Measurements from ENCODE around the gene SH2B2. TPM values are rescaled to one million over a fixed set of nuclear protein-coding genes. Genes with fewer than 3 reads are reported as not detected.
"Not testable (repeated sequence)": the region's sequence is repeated elsewhere in the genome, so short reads cannot be mapped to it uniquely, and the experiment has no call there.

The SH2B2 gene
- total RNA-seq, 1 donor from 2014 or later, result 0.96 TPM

DNA sequence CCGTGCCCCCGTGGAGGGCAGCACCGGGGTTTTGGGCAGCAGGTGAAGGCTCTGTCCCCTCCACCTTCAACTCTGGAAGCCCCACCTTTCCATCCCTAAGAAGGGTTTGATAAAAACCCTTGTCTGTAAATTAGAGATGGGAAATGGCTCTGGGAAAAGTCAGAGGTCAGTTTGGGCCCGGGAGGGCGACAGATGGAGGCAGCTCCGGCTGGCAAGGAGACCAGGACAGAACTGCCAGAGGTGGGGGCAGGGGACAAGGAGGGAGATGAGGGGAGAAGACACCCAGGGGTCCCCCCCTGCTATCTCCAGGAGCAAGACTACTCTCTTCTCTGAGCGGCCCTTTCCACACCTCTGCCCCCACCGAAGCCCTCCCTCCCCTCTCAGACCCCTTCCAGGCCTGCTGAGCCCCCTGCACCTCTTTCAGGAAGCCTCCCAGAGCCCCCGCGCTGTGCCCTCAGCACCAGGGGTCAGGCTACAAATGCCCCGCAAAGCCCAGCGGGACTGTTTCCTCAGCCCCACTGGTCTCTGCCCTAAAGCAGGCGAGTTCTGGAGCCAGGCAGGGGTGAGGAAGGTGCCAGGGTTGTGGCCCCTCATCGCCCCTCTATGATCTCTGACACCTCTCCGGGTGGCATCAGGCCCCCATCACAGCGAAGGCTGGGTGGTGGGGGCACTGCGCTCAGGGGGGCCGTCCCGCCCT, 980 bp upstream of the SH2B2 start:
- DNase-seq (ENCODE audit: low spot score), result no peak

DNA sequence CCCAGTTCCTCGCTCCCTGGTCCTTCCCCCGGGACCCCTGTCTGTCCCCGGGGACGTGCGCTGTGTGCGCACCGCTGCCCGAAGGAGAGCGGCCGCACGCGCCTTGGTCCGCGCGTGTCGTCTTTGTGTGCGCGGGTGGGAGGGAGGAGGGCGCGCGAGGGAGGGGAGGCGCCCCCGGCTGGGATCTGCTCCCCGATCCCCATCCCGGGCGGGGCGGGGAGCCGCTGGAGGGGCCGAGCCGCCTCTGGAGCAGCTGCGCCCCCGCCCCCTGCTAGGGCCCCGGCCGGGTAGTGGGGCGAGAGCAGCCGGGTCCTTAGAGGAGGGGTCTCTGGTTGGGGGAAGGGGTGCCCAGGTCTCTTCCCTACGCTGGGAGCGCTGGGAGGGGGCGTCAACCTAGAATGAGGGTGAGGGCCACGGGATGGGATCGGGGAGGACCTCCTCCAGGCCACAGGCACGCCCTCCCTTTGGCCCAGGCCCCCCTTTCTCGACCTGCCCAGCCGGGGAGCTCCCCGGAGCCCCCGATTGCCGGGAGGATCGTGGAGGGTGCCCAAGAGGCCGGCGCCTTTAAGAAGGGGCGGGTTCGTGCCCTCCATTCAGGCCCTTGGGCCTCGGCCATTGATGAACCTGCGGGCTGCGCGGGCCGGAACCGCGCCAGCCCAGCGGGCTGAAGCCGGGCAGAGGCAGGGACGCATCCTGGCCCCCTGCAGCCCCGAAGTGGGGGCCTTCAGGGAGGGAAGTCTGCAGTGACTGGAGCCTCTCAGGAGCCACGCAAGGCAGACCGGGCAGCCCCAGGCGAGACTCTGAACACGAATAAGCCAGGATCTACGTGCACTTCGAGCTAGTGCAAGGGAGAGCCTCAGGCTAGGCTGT, 678 bp downstream of the SH2B2 start:
- DNase-seq (ENCODE audit: low spot score), result peak; percentile 33

DNA sequence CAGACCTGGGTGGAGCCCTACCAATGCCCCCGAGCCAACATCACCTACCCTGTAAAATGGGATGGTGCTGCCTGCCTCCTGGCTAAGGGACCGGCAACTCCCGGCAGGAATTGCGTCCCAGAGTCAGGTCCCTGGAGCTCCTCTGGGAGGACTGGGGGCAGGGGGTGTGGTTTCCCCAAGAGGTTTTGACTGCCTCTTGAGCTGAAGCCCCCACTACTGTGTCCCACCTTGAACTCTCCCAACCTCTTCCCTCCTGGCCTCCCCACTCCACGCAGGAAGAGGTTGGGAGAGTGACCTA, 1.3 kb downstream of the SH2B2 start:
- DNase-seq (ENCODE audit: low spot score), result no peak

DNA sequence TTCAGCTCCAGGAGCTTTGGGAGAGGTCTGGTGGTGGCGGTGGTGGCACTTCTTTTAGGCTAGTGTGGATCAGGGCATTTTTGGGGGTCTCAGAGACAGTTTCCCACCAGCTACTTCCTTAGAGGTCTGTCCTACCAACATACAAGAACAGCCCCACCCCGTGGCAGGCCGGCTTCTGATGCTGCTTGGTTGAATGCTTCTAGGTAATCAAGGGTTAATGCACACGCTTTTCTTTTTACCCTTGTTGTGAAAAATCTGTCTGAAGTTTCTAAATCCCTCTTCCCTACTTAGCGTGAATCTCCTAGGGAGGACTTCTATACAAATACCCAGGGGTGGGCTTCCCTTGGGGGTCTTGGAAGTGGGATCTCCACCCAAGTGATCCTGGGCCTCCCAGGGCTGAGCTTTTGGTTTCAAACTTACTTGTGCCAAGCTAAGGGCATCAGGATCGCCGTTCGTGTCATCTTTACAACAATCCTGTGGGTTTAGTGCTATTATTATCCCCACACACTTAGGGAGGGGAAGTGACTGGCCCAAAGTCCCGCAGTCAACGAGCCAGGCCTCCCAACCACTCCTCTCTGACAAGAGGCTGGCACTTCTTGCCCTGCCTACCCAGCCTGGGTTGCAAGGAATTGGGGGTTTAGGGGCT, 1.7 kb downstream of the SH2B2 start:
- no peak for DNase-seq (ENCODE audit: low spot score)

DNA sequence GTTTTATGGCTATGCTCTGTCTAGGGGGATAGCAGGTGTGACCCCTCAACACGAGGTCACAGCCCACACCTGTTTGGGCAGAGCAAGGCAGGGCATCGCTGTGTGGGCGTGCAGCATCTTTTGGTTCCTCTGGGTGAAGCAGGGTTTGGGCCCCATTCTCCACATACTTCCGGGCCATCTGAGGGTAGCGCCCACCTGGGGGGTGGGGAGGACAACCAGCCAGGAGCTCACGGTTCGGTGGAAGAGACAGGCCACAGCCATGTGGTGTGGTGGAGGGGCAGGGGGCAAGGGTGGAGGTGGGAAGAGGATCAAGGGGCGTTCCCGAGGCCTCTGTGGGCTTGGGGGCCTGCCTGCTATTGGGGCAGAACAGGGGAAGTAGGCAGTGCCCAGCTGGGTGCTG, 2.4 kb downstream of the SH2B2 start:
- no peak for DNase-seq (ENCODE audit: low spot score)

DNA sequence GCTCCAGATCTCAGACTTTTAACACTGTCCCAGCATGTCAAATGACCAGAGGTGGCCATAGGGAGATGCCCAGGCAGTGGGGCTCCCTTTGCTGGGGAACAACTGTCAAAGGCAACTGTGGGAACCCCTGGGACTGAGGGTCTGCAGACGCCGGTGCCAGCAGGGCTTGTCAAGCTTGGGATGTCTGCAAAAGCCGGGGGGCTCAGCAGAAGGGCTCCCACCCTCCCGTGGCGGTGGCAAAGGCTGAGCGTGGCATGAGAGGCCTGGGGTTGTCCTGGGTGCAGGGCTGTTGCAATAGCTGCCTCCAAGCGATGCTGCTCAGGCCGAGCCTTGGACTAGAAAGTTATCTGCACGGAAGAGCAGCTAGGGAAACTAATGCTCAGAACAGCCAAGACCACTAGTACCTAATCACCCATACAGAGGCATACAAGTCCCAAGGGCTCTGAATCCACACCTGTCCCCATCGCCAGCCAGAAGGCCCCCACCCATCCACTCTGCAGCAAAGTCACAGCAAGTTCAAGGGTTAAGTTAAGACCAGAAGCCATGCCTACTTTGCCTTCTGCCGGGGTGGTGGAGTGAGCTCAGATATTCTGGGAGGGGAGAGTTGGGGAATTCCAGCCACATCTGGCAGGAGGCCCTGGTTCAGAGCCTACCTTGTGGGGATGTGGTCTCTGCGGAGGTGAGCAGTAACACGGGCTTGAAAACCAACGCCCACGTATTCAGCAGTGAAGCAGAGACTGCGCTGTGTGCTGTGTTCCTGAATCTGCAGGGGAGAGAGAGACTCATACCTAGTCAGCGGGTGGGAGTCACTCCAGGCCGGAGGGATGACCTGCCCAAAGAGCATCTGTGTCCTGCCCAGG, 4.6 kb downstream of the SH2B2 start:
- DNase-seq (ENCODE audit: low spot score), result no peak

DNA sequence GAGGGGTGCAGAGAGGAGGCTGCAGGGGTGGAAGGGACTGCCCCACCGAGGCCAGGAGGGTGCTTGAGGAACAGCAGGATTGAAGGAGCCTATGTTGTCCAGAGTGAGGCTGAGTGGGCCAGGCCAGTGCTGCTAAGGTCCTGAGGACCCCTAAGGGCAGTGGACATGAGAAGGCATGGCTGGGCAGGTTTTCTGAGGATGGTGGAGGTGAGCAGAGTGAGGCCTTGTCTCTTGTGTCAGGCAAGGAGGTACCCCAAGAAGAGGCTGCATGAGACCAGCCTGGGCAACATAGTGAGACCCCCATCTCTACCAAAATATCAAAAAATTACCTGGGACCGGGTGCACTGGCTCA, 5.2 kb downstream of the SH2B2 start:
- DNase-seq (ENCODE audit: low spot score), result no peak

DNA sequence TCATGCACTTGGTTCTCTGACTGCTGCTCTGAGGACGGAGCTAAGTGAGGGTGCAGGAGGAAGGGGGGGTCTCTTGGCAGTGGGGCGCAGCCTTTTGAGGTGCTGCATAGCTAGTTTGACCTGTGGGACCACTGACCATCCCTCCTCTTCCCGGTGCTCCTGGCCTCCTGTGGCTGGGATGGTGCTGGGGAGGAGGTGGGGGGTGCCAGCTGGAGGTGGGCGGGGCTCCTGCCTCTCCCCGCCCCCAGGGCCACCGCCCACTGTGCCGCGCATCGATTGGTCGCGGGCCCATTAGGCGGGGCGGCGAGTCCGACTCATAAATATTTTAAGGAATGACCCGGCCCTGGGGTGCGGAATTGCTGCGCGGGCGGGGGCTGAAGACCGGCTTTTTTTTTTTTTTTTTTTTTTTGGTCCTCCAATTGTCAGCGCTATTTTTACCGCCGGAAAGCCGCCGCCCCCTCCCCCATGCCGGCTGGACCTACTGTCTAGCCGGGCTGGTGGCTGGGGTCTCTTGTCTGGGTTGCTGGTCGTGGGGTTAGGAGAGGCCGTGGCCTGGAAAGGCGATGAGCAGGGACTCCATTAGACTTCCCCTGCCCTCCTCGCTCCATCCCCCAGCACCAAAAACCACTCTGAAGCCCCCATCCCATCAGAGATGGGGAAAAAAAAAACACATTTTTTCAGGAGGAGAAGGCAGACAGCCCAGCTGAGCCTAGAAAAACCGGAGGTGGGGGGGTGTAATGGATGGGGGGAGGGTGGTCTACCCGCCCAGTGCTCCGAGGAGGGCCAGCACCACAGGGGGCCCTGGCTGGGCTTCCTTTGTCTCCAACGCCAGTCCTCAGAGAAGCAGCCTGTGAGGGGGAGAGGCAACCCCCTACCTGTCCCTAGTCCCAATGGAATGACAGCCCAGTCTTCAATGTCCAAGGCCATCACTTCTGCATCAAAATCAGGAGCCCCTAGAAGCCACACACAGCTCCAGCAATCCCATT, 6.4 kb downstream of the SH2B2 start:
- no peak for DNase-seq (ENCODE audit: low spot score)

DNA sequence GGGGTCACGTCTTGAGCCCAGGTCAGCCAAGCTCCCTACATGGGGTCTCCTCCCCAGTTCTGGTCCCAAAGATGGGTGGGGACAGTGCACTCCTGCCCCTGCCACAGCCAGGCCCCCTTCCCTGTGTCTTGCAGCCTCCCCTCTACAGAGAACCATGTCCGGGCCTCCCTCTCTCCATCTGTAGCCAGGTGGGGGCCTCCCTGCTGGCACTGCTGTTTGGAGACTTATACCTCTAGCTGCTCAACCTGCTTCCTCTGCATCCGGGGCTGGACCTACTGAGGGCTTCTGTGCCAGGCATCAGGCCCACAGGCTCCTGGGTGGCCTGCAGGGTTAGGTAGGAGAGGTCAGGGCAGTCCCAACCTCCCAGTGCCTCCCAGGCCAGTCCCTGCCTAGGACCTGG, 7.9 kb downstream of the SH2B2 start:
- DNase-seq (ENCODE audit: low spot score), result no peak

DNA sequence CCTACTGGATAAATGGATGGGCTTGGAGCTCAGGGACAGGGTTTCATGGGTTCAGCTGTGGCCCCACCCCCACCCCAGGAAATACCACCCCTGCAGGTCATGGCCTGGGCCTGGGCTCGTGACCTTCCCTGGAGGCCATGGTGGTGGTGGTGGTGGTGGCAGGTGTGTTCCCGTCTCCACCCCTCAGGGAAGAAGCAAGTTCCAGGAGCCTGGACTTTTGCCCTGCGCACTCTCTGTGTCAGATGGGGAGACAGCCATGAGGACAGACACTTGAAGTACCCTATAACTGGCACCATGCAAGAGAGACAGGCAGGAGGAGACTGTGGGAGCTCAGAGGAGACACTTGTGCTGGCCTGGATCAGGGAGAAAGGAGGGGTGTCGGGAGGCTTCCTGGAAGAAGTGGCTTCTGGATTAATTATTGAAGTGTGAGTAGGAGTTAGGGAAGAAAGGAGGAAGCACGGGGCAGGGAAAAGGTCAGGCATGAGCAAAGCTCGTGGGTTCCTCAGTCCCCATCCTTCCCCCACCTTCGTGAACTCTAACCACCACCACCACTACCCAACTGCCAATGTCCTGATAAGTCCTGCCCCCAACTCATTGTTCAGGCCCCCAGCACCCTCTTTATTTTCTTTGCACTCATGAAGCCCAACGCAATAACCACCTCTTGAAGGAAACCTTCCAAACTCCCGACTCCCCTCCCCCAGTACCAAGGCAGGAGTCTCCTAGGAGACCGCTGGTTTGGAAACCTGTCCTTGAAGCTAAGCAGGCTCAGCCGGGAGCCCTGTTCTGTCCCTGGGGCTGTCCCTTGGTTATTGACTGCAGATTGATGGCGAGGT, 8.9 kb downstream of the SH2B2 start:
- no peak for DNase-seq (ENCODE audit: low spot score)

DNA sequence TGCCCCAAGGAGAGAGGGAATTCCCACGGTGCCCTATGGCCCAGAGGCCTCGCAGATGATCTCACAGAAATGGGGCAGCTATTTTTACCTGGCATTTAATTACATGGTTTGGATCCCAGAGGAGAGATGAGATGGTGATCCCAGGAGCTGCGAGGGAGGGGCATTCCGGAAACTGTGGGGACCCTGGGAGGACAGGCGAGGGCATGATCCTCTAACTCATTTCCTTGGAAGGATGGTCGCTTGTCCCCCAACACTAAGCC, 9.4 kb downstream of the SH2B2 start:
- no peak for DNase-seq (ENCODE audit: low spot score)

DNA sequence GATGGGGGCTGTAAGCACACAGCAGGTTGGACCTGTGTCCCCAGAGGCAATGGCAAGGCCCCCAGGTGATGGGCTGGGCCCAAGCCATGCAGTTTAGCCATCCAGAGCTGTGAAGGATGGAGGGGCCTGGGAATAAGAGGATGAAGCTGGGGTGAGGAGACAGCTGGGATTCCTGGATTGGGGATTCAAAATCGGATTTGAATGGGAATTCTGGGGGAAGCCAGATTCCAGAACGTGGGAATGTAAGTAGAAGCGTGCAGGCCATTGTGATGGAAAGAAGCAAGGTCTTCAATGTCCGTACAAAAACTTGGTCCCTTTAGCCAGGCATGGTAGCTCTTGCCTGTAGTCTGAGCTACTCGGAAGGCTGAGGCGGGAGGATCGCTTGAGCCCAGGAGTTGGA, 9.8 kb downstream of the SH2B2 start:
- DNase-seq (ENCODE audit: low spot score), result no peak

DNA sequence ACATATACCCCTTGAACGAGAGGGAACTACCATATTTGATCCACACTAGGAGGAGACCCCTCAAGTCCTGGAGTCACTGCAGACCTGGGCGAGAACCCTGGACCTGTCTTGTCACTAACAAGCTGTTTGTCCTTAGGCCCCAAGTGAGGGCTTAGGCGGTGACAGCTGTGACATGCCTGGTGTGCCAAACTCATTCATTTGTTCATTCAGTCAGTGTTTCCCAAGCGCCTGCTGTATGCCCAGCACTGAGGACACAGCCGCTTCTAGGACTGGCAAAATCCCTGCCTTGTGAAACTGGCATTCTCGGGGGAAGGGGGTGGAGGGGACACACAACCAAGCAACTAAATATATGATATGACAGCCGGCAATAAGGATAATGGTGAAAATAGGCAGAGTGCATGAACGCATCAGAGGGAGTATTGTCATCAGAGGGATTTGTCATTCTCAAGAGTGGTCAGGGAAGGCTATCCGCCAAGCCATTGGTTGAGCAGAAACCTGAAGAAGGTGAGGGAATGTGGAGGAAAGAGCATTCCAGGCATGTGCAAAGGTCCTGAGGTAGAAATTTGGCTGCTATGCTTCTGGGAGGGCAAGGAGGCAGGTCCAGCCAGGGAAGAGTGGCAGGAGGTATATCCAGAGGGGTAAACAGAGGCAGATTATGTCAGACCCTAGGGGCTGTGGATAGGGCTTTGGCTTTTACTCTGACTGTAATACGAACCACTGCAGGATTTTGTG, 11.0 kb downstream of the SH2B2 start:
- no peak for DNase-seq (ENCODE audit: low spot score)

DNA sequence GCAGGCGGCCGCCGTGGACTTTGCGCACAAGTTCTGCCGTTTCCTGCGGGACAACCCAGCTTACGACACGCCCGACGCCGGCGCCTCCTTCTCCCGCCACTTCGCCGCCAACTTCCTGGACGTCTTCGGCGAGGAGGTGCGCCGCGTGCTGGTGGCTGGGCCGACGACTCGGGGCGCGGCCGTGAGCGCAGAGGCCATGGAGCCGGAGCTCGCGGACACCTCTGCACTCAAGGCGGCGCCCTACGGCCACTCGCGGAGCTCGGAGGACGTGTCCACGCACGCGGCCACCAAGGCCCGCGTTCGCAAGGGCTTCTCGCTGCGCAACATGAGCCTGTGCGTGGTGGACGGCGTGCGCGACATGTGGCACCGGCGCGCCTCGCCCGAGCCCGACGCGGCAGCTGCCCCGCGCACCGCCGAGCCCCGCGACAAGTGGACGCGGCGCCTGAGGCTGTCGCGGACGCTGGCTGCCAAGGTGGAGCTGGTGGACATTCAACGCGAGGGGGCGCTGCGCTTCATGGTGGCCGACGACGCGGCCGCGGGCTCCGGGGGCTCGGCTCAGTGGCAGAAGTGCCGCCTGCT, 14.1 kb downstream of the SH2B2 start:
- no peak for DNase-seq (ENCODE audit: low spot score)

DNA sequence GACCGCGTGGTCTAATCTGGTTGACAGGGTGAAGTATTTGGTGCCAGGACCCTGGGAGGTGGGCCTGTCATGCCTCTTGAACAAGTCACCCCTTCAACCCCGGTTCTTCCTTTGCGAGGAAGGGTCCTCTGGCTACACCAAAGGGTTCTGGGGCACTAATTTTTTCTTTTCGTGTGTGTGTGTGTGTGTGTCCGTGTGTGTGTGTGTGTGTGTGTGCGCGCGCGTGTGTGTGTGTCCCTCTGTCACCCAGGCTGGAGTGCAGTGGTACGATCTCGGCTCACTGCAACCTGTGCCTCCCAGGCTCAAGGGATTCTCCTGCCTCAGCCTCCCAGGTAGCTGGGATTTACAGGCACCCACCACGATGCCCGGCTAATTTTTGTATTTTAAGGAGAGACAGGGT, 14.7 kb downstream of the SH2B2 start:
- not testable (repeated sequence) for DNase-seq (ENCODE audit: low spot score)

DNA sequence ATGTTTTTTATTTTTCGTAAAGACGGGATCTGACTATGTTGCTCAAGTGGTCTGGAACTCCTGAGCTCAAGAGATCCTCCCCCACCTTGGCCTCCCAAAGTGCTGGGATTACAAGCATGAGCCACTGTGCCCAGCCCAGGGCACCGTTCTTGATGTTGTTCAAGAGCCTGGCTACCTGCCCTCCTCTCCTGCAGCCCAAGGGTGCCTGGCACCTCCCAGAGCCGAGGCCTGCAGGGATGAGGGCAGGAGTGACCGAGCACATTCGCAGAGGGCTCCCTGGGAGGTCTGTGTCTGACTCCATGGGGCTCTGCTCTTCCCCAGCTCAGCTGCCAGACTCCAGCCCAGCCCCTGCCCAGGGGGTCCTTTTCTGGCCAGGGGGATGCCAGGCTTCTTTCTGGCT, 15.4 kb downstream of the SH2B2 start:
- DNase-seq (ENCODE audit: low spot score), result no peak

DNA sequence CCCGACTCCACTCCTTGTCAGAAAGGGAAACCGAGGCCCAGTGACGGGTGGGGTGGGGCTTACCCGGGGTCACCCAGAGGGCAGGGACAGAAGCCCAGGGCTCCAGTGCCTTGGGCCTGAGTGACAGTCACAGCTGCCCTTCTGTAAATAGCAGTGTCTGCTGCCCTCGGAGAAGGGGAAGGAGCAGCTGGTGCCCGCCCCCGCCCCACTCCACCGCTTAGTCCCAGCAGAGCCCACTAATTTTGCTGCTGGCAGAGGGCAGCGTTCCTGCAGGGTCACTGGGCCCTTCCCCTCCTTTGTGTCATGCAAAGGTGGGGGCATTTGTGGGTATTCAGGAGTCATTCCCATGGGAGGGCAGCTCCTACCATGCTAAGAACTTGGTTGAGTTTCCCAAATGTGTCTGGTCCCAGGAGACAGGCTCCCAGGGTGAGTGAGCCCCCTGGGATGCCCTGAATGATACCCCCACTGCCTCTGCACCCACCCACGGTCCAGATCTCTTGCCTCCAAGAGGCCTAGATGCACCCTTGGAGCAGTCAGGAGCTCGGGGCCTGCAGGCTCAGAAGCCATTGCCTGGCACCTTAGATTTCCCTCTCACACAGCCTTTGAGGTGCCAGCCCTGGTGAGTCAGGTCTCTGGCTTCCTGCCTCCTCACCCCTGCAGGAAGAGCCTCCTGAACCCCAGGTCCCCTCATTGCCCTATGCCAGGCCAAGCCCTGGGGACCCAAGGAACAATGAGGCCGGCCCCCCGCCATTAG, 17.2 kb downstream of the SH2B2 start:
- no peak for DNase-seq (ENCODE audit: low spot score)

DNA sequence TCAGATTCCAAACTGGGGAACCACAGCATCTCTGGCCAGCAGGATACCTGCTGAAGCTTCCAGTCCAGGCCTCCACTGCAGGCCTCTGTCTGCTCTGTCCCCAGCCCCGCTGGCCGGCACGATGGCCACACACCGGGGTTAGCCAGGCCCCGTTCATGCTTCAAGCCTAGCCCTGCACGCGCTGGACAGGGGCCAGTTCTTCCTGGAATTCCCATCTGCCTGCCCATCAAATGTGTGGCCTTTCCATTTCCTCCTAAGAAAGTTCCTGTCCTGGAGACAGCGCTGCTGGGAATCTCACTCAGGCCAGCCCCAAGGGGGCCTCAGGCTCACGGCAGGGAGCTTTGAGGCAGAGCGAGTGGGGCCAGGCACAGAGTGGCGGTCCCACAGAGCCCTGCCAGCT, 18.0 kb downstream of the SH2B2 start:
- no peak for DNase-seq (ENCODE audit: low spot score)
